Stimulated activated CD8-positive, alpha-beta memory T cell treated with anti-CD3 and anti-CD28 coated beads, Interleukin-12 subunit alpha, Interleukin-12 subunit beta, amount 100 ng/mL, for 1 hour (primary cell): ENCODE results near the gene POLN.
"Not testable (repeated sequence)": the region's sequence is repeated elsewhere in the genome, so short reads cannot be mapped to it uniquely, and the experiment has no call there.

ENCODE experiments used
- DNase-seq: peaks from one replicate; pipeline ENCODE4 v3.0.0-alpha.2; 2020; ENCODE audit warnings: low read depth

POLN gene

DNA sequence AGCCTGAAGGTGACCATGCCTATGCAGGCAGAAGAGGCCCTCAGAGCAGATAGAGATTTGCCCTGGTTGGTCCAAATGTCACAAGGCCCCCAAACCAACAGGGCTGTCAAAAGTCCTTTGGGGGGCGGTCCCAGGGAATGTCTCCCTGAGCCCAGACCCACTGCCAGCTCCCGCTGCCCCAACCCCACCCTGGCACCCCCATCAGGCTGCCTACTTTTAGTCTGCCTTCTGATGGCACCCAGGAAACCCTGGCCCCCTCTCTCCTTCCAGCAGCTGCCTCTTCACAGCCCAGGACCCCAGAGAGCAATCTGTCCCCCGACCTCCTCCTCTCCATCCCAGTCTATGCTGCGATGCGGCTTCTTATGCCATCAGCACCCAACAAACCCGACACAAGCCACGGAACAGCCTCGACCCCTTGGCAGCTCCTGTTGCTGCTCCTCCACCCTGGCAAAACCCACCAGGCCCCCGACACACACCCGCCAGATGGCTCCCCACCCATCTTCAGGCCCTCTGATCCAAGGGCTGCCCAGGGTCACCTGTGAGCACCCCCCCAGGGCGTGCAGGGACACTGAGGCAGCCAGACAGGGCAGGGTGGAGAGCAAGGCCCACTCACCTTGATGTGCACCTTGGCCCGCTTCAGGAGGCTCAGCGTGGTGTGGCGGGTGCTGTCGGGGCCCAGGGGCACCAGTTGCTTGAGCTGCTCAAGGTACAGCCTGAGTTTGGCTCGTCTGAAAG is 10.0 kb upstream of the POLN start:
- DNase-seq = no peak

DNA sequence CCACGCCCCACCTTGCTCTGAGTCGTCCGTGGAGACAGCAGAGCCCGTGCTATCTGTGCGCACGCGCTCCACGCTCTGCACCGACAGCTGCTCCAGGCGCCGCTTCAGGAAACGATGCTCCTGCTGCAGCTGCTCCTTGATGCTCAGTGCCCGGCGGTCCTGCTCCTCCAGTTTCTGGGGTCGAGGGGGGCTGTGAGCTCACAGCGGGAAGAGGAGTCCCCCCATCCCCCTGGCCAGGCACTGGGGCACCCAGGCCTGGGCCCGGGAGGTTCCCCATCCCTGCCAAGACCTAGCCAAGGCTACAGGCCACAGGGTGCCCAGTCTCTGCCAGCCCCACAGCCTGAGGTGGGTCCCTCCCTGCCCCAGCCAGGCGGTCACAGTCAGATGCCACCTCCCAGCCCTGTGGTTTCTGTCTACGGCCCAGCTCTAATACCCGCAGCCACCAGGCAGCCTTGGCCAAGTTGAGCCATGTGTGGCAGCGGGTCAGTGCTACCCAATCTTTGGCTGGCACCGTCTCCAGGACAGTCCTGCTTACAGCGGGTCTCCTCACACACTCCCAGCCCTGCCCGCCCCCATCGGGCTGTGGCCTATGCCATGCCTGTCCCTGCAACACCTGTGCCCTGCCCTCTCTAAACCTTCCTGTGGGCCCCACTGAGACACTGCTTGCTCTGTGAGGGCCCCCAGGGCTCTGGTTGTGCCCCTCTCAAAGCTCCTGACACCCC is 9.3 kb upstream of the POLN start:
- DNase-seq = no peak

DNA sequence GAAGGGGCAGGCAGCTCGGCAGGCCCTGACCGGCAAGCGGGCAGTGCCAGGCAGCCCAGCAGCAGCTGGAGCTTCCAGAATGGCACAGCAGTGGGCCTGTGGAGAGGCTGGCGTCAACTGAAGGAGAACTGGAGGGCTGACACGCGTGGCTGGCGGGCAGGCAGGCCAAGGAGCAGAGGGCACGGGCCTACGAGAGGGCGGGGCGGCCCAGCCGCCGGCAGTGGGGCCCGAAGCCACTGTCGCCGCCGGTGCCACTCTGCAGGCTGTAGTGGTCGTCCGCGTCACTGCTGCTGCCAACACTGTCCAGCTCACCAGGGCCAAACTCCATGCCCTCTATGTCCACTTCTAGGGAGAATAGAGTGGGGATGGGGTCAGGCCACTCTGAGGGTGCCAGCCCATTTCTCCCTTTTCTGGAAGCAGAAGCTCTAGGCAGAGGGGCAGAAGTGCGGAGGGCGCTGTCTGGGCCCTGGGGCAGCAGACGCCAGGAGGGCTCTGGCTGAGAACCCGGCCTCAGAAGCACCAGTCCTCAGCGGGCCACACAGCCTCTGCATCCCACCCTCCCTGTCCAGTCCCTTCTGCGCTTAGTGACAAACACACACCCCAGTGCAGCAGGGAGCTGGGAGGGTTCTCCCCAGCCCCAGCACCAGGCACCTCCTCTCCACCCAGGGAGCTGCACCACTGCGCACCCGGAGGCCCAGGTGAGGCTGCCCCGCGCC is 8.6 kb upstream of the POLN start:
- no peak for DNase-seq

DNA sequence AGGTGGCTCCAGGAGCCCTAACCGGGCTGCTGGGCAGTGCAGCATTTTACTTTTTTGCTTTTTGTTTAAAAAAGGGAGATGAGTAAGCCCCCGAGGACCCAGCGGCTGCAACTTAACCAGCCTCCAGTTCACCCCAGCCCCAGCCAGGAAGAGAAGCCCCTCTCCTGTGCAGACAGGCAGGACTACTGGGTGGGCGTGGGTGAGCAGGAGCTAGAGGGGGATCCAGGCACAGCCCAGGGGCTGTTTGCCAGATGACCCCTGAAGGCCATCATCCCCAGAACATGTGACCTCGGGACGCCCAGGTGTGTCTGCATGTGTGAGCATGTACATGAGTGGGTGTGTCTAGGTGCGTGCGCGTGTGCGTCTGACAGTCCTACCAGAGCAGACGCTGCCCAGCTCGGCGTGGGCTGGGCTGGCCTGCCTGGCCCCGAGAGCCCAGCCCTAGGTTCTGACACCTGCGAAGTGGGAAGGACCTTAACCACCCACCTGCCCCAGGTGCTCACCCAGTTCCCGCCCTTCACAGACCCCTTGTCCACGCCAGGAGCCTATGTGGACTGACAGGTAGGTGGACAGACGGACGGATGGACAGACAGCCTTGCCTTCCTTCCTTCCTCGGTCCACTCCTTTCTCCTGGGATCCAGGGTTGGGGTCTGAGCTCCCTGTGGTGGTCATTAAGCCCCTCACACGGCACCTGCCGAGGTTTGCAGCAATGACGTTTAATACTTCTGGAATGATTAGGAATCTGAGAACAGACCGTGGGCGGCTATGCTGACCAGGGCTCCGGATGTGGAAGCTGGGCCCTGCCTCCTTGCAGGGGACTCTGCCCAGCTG is 7.8 kb upstream of the POLN start:
- DNase-seq = no peak

DNA sequence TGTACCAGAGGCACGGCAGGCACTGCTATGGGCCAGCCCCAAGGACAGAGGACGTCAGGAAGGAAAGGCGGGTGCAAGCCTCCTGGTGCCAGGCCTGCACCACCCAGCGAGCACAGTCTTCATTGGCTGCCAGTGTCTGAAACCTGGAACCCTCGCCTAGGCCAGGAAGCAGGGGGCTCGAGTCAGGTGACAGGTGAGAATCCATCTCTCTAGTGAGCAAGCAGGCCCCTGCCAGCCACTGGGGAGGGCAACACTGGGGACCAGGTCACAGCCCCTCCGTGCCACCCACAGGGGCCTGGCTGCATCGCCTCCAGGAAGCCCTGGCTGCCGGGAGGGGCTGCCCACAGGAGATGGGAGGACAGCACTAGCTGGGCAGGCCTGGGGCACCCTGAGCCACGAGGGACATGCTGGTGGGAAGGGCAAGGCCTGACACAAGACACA is 6.9 kb upstream of the POLN start:
- no peak for DNase-seq

DNA sequence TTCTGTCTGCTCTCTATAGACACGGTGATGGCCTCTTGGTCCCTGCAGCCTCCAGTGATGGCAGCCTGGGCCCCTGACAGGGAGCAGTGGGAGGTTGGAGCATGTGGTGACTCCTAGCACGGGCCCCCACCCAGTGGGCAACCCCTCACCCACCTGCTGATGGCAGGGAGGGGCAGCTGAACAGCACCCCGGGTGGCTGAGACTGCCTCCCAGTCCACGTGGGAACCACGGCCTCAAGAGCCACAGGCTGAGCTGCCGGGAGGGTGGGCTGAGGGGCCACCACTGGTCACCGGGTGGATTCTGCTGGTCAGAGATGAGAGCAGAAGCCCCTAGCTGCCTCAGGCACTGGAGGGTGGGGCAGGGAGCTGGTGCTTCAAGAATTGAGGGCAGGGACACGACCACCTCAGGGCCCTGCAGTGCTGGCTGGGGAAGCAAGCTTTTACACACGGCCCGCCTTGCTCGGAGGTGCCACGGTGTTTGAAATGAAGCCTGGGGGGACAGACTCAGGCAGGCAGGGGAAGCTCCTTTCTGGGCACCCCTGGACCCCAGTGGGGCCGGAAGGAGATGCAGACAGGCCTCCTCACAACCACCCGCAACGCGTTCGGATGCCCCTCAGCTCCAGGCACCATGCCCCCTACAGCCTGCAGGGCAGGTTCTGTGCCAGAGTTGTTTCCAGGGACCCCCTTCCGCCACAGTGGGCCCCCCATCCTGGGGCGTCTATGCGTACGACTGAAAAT is 6.3 kb upstream of the POLN start:
- DNase-seq = no peak

DNA sequence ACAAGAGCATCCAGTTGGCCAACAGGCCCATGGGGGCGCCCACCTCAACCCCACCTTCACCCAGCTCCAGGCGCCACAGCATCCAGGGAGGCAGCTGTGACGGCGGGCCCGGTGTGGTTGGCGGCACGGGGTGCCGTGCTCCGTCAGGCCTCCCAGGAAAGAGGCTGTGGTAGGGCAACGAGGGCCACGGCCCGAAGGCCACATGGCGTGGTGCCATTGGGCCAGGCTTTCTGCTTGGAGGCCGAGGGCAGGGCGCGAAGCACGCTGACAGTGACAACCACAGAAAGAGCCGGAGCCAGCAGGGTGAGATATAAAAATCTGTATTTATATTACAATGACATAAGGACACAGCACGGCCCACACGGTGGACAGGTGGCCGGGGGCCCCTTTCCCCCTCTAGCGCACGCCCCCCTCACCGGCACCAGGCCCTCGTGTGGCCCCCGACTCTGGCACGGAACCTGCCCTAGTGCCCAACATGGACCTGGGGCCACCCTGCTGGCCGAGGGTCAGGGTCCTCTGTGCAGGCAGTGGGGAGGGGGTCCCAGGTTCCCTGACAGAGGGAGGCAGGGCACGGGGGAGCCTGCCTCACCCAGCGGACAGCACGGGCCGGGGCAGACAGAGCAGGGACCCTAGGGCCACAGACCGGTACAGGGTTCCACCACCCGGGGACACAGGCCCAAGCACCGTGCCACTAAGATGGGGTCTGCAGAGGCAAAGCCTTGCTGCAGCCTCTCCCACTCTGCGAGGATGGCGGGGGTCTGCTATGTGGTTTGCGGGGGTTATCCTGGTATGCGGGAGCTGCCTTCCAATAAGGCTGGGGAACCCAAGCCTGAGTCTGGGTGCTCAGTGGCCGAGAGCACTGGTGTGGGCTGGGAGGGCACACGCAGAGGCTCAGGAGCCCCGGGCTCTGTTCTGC is 5.5 kb upstream of the POLN start:
- DNase-seq = no peak

DNA sequence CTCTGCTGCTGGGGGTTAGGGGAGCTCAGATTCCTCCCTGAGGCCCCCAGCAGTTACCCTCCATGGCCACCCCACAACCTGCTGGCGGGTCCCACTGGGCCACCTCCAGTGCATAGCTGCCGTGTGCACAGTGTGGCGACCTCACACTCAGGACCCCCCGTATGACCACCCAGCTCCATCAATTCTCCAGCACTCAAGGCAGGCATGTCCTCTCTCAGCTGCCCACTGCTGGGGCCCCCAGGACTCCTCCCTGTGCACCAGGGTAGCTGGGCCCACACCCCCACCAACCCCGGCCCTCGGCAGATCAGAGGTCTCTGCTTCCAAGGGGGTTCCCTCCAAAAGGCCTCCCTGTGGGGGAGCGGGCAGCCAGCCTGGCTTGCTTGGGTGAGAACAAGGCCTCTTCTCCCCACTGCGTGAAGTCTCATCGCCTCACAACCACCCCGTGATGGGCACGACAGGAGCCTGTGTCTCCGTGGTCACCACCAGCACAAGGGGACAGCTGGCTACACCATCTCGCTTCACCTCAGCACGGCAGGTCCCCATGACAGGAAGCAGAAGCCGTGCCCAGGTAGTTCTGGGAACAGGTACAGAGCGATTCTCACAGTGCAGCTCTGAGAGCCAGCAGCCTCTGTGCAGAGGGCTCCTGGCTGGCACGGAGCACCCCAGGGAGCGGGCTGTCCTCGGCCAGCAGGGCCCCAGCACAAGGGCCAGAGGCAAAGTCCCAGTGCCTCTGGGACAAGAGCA is 4.6 kb upstream of the POLN start:
- no peak for DNase-seq

DNA sequence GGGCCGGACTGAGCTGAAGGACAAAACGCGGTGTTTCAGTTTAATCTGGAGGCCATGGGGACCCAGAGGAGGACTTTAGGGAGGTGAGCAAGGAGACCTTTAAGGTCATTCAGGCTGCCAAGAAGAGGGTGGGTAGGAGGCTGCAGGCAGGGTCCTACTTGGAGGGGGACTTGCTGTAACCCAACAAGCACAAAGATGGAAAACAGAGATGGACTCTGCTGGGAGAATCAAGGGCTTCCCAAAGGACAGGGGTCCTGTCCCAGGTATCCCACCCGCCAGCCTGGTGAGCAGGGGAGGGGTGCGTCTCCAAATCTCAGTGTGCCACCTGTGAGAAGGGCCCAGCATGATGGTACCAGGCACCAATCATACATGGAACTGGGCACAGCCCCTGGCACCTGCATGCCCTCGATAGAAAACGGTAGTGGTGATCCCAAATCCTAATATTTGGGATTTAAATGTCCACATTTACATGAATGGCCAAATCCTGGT is 3.9 kb upstream of the POLN start:
- no peak for DNase-seq

DNA sequence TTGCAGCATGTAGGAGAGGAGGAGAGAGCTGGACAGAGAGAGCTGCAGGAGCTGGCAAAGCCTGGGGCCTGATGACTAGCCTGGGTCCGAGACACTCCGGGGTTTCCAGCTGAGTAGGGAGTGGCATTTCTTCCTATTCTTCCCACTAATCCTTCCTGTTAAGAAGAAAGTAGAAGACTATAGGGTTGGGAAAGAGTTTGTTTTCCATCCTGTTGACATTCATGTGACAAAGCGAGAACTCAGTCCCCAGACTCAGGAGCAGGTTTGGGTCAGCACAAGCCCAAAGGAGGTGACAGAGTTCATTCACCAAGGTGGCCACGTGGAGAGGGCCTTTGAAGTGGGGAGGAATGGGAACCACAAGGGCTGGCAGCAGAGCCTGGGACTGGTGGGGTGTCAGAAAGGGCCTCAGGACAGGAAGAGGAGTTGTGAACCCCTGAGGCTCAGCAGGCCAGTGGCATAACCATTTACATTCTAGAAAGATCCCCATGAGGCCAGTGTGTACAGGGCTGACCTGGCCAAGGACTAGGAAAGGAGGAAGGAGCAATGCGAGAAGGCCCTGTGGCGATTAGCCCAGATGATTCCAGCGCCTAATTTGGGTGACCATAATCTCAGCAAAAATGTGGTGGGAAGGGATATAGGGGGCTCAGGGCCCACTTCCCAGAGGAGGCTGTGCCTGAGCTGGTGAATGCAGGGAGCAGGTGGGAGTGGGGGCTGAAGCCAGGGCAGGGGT is 3.3 kb upstream of the POLN start:
- DNase-seq = no peak

DNA sequence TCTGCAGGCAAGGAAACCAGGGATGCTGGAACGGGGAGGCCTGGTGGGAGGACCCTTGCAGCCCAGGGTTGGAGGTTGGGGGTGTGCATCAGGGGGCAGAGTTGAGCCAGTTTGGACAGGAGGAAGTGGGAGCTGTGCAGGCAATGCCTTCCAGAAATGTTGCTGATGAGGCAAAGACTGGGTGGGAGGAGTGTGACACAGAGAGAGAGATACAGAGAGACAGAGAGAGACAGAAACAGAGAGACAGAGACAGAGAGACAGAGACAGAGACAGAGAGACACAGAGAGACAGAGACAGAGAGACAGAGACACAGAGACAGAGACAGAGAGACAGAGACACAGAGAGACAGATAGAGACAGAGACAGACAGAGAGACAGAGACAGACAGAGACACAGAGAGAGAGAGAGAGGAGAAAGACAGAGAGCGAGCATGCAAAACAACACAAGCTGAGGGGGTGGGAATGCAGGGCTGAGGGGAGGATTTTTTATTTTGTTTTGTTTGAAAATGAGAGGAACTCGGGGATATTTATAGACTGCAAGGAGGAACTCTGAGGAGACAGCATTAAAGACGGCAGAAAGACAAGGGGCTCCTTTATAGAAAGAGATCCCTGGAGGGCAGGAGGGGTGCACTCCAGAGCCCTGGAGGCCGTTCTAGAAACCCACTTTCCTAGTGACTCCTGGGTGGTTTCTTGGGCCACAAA is 1.9 kb upstream of the POLN start:
- no peak for DNase-seq

DNA sequence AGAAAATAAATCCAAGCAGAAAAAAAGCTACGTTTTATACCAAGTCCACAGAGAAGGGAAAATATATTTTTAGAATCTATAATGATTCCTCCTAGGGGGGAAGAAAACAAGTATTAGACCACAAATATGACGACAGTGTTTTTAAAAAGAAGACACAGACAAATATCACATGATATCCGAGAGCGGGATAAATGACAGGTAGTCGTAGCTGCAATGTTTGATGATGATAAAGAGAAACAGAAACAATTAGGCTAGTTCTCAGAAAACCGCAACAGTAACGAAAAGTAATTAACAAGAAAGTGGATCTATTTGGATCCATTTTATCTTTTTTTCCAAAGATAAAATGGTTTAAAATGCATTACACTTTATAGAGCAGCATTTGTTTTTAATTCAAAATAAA is 918 bp downstream of the POLN start:
- no peak for DNase-seq

DNA sequence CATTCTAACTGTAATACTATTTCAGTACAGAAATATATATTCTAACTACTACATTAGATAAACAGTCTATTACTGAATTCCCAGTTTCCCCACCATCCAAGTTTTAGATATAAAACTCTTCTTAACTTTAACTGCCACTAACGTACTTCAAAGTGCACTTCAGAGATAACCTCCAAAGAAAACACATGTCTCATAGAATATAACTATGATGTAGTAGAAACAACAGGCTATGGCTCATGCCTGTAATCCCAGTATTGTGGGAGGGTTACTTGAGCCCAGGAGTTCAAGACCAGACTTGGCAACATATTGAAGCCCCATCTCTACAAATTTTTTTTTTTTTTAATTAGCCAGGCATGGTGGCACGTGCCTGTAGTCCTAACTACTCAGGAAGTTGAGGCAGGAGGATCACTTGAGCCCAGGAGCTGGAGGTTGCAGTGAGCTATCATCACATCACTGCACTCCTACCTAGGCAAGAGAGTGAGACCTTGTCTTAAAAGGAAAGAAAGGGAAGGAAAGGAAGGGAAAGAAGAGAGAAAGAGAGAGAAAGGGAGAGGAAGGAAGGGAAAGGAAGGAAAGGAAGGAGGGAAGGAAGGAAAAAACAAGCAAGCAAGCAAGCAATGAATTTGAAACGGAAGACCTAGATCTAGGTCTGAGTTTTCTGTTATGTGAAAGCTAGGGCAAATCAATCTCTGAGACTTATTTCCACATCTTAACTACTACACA is 4.8 kb downstream of the POLN start:
- DNase-seq = no peak

DNA sequence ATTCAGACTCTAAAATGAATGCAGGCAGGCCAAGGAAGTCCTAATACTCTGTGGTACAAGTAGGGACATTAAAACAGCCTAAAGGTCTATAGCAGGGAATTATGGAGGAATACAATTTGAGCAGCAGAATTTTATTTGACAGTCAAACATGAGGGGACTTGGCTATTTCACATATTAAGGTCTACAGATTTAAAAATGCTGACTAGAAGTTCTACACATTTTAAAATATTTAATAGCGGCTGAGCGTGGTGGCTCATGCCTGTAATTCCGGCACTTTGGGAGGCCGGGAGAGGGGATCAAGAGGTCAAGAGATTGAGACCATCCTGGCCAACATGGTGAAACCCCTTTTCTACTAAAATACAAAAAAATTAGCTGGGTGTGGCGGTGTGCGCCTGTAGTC is 10.8 kb downstream of the POLN start:
- no peak for DNase-seq

DNA sequence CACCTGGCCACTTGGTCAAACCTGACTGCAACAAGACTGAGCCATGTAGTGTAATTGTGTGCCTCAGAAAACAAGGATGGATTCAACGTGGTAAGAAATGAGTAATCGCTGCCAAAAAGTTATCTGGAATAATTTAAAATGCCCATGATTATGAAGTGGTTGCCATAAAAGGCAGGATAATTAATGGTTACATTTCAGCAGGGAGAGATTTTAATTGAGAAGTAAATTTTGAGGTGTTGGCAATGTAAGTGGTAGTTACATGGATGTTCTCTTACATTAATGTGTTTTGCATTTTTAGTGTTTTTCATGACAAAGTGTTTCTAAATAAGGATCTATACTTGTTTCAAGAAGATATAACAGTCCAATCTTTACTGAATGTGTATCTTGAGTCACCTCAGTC is 15.7 kb downstream of the POLN start:
- no peak for DNase-seq

DNA sequence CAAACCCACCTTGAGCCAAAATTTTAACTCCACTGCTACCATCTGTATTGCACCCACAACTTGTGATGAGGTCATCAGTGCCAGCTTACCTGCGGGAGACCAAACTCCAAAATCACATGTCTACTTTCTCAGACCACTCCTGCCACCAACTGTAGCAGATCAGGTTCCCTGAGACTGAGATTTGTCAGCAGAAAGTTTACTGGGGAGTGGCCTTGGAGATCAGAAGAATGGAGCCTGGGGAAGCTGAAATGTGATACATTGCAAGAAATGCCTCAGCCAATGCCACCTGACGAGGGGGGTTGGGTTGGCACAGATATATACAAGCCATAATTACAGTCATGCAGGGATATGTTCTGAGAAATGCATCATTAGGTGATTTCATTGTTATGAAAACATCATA is 19.1 kb downstream of the POLN start:
- no peak for DNase-seq

DNA sequence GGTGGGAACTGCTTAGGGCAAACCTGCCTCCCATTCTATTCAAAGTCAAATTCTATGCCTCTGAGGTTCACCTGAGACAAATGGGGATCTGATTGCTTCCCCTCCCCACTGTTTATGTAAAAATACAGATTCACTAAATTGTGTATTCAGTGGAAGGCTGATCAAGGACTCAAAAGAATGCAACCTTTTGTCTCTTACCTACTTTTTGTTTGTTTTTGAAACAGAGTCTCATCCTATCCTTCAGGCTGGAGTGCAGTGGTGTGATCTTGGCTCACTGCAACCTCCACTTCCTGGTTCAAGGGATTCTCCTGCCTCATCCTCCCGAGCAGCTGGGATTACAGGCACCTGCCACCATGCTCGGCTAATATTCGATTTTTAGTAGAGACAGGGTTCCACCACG is 20.5 kb downstream of the POLN start:
- DNase-seq = not testable (repeated sequence)
